ENCODE results near the gene IQGAP2.

GRCh38 chr5:76582230-76583162 is 179.4 kb downstream of the IQGAP2 start:
- TF ChIP-seq CTCF (IDR thresholded peaks at IDR 0.05) (no peak), EZH2 (IDR thresholded peaks at IDR 0.05; ENCODE audit: borderline replicate concordance, insufficient read depth, low read depth, low read length, poor library complexity, severe bottlenecking) (no peak)
